ENCODE results near the gene TNFRSF12A.

DNA sequence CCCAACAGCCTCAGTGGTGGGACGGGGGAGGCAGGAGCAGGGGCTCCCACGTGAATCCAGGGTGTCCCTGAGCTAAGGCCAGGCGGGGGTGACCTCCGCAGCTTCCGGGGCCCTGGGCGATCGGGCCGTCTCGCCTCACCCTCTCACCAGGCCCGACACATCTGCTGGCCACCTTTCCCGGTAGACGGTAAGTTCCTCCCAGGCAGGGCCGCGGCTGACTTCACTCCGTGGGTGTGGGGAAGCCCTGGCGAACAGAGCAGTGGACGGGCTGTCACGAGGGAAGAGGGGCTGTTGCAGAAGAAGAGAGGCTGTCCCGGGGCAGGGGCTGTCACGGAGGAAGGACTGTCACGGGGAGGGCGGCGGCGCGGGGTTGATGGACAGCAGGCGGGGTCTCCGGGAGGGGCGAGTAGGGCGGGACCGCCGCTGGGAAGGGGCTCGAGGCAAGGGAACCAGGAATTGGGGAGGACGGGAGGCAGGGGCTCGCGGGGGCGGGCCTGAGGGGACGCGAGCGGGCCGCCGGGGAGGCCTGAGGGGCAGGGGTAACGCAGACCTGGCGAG, 40.4 kb upstream of the TNFRSF12A start:
- TF ChIP-seq POLR2A (IDR thresholded peaks at IDR 0.05) = no peak
- TF ChIP-seq, protein P1, sequence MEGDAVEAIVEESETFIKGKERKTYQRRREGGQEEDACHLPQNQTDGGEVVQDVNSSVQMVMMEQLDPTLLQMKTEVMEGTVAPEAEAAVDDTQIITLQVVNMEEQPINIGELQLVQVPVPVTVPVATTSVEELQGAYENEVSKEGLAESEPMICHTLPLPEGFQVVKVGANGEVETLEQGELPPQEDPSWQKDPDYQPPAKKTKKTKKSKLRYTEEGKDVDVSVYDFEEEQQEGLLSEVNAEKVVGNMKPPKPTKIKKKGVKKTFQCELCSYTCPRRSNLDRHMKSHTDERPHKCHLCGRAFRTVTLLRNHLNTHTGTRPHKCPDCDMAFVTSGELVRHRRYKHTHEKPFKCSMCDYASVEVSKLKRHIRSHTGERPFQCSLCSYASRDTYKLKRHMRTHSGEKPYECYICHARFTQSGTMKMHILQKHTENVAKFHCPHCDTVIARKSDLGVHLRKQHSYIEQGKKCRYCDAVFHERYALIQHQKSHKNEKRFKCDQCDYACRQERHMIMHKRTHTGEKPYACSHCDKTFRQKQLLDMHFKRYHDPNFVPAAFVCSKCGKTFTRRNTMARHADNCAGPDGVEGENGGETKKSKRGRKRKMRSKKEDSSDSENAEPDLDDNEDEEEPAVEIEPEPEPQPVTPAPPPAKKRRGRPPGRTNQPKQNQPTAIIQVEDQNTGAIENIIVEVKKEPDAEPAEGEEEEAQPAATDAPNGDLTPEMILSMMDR (IDR thresholded peaks at IDR 0.05) = no peak

Measured in Peyer's patch (tissue), 4 donors.